ENCODE data around the gene IL11RA.

- TF ChIP-seq BRCA1 (IDR thresholded peaks at IDR 0.05; ENCODE audit: low read depth, low read length), result no peak
- TF ChIP-seq, protein P1, sequence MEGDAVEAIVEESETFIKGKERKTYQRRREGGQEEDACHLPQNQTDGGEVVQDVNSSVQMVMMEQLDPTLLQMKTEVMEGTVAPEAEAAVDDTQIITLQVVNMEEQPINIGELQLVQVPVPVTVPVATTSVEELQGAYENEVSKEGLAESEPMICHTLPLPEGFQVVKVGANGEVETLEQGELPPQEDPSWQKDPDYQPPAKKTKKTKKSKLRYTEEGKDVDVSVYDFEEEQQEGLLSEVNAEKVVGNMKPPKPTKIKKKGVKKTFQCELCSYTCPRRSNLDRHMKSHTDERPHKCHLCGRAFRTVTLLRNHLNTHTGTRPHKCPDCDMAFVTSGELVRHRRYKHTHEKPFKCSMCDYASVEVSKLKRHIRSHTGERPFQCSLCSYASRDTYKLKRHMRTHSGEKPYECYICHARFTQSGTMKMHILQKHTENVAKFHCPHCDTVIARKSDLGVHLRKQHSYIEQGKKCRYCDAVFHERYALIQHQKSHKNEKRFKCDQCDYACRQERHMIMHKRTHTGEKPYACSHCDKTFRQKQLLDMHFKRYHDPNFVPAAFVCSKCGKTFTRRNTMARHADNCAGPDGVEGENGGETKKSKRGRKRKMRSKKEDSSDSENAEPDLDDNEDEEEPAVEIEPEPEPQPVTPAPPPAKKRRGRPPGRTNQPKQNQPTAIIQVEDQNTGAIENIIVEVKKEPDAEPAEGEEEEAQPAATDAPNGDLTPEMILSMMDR (IDR thresholded peaks at IDR 0.05 in 2 of 3, conservative IDR thresholded peaks at IDR 0.05 in 1 of 3; ENCODE audit: control insufficient read depth in 2 of 3, extremely low read depth in 1 of 3, insufficient read depth in 1 of 3, low read depth in 3 of 3, low read length in 3 of 3), result peak; percentile 83 to 98 (median 98)
- no peak for TF ChIP-seq CHD2 (IDR thresholded peaks at IDR 0.05; ENCODE audit: borderline replicate concordance, low read depth, low read length)
- no peak for TF ChIP-seq SP1 (IDR thresholded peaks at IDR 0.05; ENCODE audit: low read depth, low read length)
- no peak for TF ChIP-seq PRDM15 (CRISPR knock-in tag; IDR thresholded peaks at IDR 0.05)
- peak; percentile 47 for TF ChIP-seq RAD21 (IDR thresholded peaks at IDR 0.05; ENCODE audit: insufficient read depth, low read depth, low read length)
- TF ChIP-seq FOXM1 (IDR thresholded peaks at IDR 0.05; ENCODE audit: low read depth, low read length), result no peak
- TF ChIP-seq EZH2 (IDR thresholded peaks at IDR 0.05; ENCODE audit: borderline replicate concordance, control insufficient read depth, low read depth, low read length), result no peak
- no peak for TF ChIP-seq MTA2 (IDR thresholded peaks at IDR 0.05; ENCODE audit: low read depth)
- no peak for TF ChIP-seq MXI1 (IDR thresholded peaks at IDR 0.05; ENCODE audit: low read depth, low read length)
These were observed 12.5 kb downstream of the IL11RA start for GRCh38 chr9:34664281-34665066.
